Stimulated activated CD4-positive, alpha-beta T cell treated with anti-CD3 and anti-CD28 coated beads, TNF-alpha, amount 100 ng/mL, for 4 hours (primary cell): ENCODE measurements around the gene ARHGEF7.
"Not testable (repeated sequence)": the region's sequence is repeated elsewhere in the genome, so short reads cannot be mapped to it uniquely, and the experiment has no call there.

Experiments used
- DNase-seq, 3 experiments: peaks; one replicate each; pipeline ENCODE4 v3.0.0-alpha.2; 2020; ENCODE audit warnings: low read depth in 3 of 3

The ARHGEF7 gene

DNA sequence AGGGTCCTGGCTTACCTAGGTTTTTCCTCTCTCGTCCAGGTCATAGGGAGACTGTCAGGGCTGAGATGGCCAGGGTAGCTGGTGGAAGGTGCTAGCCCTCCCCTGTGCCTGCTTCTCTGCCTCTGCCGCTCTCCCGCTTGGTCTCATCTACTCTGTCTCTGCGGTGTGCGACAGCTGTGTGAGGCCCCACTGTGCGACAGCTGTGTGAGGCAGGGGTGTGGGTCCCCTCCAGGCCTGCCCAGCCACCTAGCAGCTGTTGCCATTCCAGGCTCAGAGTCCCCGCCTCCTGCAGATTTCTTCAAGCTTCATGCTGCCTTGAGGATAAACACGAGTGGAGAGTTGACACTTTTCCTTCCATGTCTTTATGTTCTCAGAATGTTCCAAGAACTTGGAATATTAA lies 53.0 kb downstream of the ARHGEF7 start:
- DNase-seq = no peak

DNA sequence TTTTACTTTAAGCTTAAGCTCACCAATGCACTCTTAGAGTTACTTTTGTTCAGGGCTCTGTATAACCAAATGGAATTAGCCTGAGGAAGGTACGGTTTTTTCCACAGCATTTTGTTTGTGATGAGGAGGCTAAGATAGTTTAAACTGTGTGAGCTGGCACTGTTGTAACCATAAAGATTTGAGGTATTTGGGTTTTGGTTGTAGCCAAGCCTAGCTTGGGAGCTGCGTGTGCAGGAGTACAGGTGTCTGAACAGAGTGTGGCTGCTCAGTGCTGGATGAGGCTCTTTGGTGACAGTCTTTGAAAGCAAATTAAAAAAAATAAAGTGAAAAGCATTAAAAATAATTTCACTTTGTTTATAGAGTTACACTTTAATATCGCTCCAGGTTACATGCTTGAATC lies 56.0 kb downstream of the ARHGEF7 start:
- DNase-seq = no peak

DNA sequence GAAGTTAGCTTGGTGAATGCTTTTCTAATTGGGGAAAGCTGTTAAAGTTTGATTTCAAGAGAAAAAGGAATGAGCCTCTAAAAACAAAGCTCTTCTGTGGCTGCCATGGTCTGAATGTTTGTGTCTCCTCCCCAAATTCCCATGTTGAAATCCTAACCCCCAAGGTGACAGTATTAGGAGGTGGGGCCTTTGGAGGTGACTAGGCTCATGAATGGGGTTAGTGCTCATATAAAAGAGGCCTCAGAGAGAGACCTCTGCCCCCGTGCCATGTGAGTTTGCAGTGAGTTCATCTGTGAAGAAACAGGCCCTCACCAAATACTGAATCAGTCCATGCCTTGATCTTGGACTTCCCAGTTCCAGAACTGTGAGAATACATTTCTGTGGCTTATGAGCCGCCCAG lies 56.5 kb downstream of the ARHGEF7 start:
- DNase-seq = no peak

DNA sequence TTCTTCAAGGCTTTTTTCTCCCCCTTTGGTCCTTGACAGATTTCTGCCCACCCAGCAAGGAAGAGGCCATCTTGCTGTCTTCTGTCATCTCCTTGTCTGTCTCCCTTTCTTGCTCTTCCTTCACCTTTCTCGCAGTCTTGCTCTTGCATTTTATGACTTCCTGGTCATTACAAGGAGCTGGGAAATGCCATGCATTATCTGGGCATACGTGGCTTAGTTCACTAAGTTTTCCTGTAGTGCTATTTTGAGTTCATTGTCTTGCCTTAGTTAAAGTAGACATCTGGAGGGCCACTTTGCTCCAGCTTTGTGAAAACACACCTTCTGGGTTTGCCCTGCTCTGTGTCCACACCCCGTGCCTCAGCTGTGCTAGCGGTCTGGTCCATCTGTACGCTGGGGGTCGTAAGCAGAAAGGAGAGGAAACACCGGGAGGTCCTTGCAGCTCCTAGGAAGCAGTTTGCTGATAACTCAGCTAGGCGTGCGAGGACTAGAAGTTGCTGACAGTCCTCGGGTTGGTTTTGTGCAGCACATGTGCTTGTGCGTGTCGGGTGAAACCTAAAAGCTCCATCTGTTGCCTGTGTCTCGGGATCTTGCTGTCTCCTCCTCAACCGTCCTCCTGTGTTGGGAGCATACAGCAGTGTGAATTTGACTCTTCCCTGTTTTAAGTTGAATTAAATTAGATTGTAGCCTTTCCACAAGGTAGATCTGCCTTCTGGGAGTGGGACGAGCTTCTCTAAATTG lies 59.4 kb downstream of the ARHGEF7 start:
- DNase-seq = no peak

DNA sequence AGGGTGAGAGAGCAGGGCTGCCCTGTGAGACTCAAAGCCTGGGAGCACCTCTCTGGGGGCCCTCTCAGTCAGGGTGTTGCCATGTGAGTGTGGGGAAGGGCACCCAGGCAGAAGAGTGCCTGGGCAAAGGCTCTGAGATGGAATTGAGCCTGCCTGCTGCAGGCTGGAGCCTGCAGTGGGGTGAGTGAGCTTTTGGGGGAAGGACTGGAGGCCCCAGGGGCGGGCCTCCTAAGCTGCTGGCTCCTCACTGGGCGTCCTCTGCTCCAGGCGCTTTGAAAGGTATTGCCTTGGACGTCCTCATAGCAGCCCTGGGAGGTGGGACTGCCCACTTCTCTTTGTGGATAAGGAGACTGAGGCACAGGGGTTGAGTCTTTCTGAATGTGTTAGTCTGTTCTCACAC lies 60.3 kb downstream of the ARHGEF7 start:
- DNase-seq = no peak

DNA sequence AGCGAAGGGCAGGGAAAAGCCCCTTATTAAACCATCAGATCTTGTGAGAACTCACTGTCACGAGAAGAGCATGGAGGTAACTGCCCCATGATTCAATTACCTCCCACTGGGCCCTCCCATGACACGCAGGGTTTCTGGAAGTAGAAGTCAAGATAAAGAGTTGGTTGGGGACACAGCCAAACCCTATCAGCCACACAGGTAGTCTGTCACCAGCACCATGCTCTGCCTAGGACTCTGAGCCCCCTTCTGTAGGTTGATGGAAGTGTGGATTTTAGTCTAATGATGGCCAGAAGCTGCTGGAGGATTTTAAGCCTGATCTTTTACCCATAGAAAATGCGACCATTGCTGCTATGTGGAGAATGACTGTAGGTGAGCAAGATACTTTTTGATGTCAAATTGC lies 60.8 kb downstream of the ARHGEF7 start:
- no peak for DNase-seq

DNA sequence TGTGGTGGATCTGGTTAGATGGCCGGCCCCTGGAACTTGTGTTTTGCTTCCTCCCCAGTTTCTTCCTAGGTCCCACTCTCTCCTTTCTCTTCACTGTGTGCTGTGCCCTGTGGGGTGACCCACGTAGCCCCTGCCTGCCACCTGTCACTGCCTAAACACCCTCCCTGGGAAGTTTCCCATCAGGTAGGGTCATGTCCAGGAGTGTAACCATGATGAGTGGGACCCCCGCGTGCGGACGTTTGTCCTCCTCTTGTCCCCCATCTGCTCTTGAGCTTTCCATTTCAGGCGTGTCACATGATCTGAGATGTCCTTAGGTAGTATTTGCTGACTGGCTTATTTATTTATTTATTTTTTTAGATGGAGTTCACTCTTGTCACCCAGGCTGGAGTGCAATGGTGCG lies 61.3 kb downstream of the ARHGEF7 start:
- no peak for DNase-seq

DNA sequence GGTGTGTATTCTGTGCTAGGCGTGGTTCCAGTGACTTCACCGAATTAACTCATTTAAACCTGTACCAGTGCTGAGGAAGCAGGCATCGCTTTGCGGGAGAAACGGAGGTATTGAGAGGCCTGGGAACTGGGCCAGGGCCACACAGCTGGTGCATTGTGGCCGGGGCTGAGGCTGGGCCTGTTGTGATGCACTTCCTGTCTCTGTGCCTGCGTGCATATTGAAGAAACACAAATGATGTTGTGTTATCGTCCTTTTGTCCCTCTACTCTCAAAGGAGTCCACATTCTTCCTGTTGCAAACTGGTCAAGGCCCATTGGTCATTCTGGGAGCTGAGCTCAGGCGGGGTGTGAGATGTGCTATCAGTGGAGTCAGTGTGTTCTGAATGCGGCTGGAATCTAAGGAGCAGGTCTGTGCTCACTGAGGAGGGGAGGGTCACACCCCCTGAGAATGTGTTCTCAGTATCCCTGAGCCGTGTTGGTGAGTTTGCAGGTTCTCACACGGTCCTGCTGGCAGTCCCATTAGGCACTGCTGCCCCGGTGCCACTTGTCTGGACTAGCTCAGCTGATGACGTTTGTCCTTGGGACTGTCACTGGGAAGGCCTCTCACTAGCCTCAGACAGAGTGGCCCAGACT lies 62.1 kb downstream of the ARHGEF7 start:
- no peak for DNase-seq

DNA sequence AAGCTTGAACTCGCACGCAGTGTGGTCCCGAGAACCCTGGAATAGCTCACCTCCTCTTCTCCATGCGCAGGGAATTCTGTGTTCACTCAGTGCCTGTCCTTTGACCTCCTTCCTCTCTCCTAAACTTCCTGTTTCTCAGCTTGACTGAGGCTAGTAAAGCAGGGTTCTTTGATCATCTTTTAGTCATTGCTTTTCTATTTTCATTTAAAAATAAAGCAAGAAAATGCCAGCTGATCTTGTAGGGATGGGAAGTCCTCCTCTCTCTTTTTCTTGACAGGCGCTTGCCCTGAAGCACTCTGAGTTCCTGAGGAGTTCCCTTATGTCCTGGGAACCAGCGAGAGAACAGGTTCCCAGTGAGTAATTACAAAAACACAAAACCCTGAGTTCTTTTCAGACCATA lies 62.8 kb downstream of the ARHGEF7 start:
- no peak for DNase-seq

DNA sequence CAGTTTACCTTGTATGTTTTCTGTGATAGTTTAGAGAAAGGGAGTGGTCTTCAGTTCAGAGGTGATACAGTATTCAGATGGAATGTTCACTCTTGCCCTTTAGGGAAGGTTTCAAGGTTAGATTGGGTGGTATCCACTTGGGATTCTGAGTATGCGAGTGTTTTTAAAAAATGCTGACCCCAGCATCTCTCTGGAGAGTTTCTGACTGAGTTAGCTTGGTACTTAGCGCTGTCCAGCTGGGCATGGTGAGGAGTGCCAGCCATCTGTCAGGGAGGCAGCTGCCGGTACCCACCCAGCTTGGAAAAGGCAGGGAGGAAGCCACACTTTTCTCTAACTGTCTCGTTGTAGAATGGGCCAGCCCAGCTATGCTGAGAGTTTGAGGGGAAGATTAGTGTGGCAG lies 63.3 kb downstream of the ARHGEF7 start:
- DNase-seq = no peak

DNA sequence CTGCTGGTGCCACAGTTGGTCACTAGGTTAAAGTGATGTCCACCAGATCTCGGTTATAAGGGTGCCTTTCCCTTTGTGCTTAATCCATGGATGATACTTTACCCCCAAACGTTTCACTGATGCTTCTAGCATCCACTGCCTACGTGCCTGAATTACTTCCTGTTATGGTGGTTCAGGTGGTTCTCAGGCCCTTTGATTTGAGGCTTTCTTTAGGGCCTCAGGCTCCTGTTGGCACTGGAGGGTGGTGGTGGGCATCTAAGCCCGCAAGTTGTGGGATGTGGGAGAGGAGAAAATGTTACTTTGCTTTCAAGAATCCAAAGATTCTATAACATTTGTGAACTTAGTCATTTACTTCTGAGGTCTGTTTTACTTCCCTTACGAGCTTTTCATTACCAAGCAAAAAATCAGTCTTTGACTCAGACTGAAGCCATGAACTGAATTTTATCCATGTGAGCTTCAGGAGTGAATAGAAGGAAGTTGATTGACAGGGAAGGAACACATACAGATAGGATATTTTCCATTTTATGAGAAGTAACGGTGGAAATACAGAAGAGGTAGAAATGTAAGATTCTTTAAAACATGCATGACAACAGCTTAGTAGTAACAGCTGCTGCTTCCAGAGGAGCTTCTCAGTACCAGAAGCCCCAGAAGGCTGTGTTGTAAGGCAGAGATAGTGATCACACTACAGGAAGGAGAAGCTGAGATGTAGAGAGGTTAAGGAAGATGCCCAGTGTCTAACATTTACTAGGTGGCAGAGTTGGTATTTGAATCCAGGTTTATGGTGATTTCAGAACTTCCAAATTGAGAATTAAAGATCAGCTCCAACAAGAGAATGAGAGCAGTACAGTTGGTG lies 65.0 kb downstream of the ARHGEF7 start:
- no peak for DNase-seq

DNA sequence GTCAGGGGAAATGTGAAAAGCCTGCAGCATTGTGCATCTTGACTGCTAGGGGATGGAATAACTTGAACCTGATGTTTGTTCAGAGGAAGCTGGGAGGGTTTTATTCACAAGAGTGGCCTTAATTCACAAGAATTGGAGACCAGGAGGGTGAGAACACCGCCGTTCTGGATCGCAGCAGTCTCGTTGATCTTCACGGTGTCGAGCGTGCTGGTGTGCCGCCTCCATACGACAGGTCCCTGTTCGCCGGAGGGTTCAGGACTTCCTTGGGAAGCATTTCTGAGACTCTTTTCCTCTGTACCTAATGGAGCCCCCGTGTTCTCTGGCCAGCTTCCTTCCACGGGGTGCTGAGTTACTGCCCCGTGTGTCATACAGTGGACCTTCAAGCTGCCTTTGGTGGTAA lies 66.9 kb downstream of the ARHGEF7 start:
- no peak for DNase-seq

DNA sequence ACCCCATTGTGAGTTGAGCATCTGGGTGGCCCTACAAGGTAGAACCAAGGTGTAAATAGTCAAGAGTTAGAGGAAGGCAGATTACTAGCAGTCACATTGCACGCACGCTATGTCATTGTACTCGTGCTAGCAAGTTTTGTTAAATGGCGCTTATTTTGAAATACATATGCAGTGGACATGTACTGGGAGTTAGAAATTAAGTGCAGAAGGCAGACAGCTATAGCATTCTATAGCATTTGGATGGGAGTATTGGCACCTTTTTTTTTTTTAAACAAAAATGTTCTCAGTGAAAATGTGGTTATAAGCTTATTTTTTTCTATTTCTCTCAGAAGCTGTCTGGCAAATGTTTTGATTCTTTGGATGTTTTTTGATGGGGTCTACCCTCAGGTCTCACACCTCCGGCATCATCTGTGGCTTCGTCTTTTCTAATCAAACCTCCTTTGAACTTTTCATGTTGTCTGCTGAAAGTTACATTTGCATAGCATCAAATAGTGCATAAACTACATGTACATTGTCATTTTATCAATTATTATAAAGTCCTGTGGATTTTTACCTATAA lies 68.1 kb downstream of the ARHGEF7 start:
- DNase-seq = no peak

DNA sequence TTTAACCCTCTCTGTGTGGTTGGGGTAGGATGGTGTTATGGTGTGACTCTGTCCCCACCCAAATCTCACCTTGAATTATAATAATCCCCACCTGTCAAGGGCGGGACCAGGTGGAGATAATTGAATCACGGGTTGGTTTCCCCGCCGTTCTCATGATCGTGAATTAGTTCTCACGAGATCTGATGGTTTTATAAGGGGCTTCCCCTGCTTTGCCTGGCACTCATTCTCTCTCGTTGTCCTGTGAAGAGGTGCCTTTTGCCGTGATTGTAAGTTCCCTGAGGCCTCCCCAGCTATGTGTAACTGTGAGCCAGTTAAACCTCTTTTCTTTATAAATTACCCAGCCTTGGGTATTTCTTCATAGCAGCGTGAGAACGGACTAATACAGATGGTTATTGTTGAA lies 68.8 kb downstream of the ARHGEF7 start:
- no peak for DNase-seq

DNA sequence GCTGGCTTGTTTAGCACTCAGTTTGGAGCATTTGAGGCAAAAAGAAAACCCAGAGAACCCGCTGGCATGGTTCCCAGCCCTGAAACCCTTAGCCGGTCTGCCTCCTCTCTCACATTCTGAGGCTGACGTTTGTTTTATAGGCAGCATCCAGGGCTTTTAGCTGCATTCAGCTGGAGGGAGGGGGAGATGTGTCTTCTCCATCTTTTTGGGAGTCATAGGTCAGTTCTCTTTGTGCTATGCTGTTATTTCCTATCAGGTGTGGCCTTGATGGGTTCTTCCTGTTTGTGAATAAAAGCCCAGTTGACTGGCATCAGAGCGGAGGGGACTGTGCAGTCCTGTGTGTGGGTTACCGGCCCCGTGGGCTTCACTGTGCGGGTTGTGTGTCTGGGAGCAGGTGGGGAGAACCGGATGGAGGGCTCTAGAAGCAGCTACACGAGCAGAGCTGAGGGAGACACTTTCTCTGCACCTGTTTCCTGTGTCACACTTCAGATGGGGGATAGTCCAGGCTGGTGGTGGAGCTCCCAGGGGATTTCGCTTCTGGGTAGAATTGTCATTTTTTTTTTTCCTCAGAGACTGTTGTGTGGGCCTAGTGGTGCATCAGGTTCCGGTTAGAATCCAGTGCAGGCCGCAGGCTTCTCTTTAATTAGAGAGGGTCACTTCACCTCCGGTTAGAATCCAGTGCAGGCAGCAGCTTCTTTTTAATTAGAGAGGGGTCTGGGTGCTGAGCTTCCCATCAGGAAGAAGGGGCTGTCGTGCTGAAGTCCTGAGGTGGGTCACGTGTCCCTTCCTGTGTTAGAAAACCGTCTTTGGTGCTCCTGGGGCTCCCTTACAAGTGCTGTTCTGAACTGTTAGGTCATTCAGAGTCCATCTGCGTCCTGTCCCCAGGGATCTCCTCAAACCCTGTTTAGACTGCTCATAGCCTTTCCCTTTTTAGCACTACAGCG lies 69.6 kb downstream of the ARHGEF7 start:
- DNase-seq = peak in 1 of 3 experiments; percentile 11

DNA sequence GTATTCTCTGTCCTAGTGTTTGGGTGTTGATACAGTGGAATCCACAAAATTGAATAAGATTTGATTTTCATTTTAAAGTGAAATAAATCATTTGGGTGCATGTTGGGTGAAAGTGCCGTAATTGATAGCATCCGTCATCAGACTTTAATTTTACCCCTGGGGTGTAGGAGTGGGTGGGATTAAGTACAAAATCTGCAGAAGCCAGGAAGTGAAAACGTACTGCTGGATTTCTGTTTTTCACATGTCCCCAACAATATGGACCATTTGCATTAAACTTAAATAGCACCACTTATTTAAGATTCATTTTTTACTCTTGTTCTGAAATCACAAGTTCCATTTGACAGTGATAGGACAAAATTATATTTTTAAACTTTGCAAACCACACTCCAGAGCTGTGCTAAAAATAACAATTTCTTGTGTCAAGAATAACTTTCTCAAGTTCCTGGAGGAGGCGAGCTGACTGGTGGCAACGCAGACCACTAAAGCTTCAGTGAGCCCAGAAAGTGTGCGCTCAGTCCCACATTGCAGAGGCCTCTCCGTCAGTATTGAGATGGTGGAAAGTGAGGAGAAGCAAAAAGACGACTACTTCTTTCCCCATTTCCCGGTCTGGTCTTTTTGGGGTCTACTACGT lies 71.3 kb downstream of the ARHGEF7 start:
- DNase-seq = no peak

DNA sequence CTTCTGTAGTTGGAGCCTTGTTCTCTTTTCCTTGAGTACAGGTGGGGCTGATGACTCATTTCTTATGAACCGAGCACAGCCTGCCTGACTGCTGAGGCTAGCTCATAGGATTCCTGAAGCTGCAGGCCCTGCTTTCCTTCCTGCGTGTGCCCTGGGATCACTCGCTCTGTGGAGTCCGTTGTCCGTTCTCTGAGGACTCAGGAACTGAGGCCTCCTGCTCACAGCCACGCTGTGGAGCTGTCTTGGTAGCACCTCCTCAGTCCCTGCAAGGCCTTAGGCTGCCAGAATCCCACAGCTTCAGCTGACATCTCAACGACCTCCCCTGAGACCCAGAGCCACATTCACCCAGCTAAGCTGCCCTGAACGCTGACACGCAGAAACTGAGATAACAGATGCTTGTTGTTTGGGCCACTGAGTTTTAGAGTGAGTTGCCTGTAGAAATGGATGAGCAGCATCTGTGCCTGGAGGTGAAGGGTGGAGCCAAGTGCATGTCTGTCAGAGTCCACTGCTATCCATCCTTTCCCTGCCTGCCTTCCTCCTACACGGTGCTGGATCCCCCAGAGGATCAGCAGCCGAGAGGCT lies 72.9 kb downstream of the ARHGEF7 start:
- DNase-seq = no peak

DNA sequence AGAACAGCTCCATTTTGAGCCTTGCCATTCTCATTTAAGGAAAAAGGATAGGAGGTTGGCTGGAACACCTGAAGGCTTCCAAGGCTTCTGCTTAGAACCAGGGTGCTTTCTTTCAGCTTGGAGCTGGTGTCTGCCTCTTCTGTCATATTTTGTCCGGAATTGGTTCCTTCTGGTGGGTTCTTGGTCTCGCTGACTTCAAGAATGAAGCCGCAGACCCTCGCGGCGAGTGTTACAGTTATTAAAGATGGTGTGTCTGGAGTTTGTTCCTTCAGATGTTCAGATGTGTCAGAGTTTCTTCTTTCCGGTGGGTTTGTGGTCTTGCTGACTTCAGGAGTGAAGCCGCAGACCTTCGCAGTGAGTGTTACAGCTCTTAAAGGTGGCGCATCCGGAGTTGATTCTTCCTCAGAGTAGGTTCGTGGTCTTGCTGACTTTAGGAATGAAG lies 74.0 kb downstream of the ARHGEF7 start:
- peak in 2 of 3 experiments; percentile 14 to 37 for DNase-seq

DNA sequence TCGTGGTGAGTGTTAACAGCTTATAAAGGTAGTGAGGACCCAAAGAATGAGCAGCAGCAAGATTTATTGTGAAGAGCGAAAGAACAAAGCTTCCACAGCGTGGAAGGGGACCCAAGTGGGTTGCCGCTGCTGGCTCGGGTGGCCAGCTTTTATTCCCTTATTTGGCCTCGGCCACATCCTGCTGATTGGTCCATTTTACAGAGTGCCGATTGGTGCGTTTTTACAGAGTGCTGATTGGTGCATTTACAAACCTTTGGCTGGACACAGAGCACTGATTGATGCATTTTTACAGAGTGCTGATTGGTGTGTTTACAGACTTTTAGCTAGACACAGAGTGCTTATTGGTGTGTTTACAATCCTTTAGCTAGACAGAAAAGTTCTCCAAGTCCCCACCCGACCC lies 74.4 kb downstream of the ARHGEF7 start:
- DNase-seq = not testable (repeated sequence)

DNA sequence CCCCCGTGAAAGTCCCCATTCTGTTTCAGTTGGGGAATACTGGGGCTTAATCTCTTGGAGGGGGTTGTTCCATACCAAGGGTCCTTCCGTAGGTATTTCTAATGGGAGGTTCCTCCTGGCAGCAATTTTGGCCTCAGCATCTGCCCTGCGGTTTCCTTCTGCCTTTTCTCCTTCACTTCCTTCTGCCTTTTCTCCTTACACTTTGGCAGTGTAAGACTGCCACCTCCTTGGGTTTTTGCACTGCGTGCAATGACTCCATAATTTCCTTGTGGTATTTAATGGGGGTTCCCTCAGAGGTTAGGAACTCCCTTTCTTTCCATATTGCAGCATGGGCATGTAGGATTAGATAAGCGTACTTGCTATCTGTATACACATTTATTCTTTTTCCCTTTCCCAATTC lies 78.1 kb downstream of the ARHGEF7 start:
- not testable (repeated sequence) for DNase-seq
